ENCODE results near the gene USP6NL. TPM values are rescaled to one million over a fixed set of nuclear protein-coding genes. Genes with fewer than 3 reads are reported as not detected.
A peak's percentile ranks its signal among the peaks of the same experiment; 100 is the strongest.

The USP6NL gene
- total RNA-seq, 1 experiment from 2014 or later: 38.7 TPM

DNA sequence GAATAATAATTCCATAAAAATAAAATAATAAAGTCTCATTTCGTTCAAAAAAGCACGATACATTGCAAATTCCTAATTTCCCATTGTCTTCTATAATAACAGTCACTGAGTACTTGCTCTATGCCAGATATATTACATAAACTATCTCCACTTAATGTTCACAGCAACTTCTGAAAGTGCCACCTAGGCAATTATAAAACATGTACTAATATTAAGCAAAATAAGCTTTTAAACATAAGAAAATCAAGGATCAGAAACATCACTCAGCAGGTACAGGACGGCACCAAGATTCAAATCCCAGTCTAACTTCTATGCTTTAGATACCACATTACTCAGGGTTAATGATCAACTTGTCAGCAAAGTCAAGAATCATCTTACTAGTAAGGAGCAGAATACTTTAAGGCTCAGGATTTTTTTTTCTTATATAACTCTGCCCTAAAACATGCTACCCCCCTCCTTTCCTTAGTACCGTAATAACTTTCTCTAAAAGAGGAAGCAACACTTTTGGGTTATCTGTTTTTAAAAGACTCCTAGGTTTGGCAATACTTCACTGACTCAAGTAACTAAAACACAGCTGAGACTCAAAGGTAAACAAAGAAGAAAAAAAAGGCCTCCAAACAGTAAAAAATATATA lies 51.3 kb downstream of the USP6NL start:
- no TSS peak for BruUV-seq (replicated peaks)
- H3K27ac ChIP-seq (ENCODE audit: low read depth, low read length, poor library complexity, severe bottlenecking): no peak overlapping the region
- H3K9me3 ChIP-seq (ENCODE audit: low read depth, low read length, poor library complexity, severe bottlenecking): peaks cover 7% of the 10 kb centered on the region
- no peak for DNase-seq (ENCODE audit: low spot score)
- no peaks in the 10 kb centered on the region for H3K27me3 ChIP-seq (replicated peaks; ENCODE audit: insufficient read depth, low read depth, low read length, poor library complexity)
- H3K36me3 ChIP-seq (ENCODE audit: insufficient read depth, low read length, poor library complexity, severe bottlenecking): no peaks in the 10 kb centered on the region
- POLR2A ChIA-PET (ENCODE audit: low non-redundant PET): no interaction called here
- H3K4me1 ChIP-seq (ENCODE audit: insufficient read depth, low read length, poor library complexity, severe bottlenecking): peaks cover 45% of the 10 kb centered on the region
- CTCF ChIA-PET: no interaction called here
- TF ChIP-seq EZH2 (IDR thresholded peaks at IDR 0.05; ENCODE audit: borderline replicate concordance, low read depth, low read length, poor library complexity, severe bottlenecking) (no peak), CTCF (conservative IDR thresholded peaks at IDR 0.05; ENCODE audit: low read depth, low read length) (no peak)
- H3K4me3 ChIP-seq (ENCODE audit: low read depth, low read length, poor library complexity, severe bottlenecking): no peak overlapping the region
- intact Hi-C loops (cut with micrococcal nuclease; ENCODE audit: unreplicated experiment): loop anchor here (5.0 kb wide), 1 partner anchor 47 kb away; no protein-coding TSS in a partner anchor

DNA sequence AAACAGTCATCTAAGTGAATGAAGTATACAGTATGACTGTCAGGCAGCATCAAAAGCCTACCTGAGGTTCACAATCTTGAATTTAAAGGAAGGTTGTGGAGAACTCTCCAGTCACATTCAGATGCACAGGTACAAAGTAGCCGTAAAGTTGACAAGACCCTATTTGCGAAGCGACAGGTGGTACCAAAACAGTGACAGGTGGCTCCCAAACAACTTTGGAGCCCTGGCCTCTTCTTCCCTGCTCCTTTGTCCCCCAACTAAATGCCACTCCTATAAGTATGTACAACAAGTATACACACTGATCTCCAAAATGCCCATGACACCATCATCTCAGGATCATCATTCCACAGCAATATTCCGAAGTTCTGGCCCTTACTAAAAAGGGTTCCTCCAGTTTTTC lies 53.5 kb downstream of the USP6NL start:
- Histone ChIP-seq H3K9me3 (ENCODE audit: low read depth, low read length, poor library complexity, severe bottlenecking) (peaks cover 7% of the 10 kb centered on the region), H3K4me1 (ENCODE audit: insufficient read depth, low read length, poor library complexity, severe bottlenecking) (peaks cover 57% of the 10 kb centered on the region), H3K27ac (ENCODE audit: low read depth, low read length, poor library complexity, severe bottlenecking) (peak overlapping the region; percentile 43), H3K36me3 (ENCODE audit: insufficient read depth, low read length, poor library complexity, severe bottlenecking) (no peaks in the 10 kb centered on the region), H3K27me3 (replicated peaks; ENCODE audit: insufficient read depth, low read depth, low read length, poor library complexity) (no peaks in the 10 kb centered on the region), H3K4me3 (ENCODE audit: low read depth, low read length, poor library complexity, severe bottlenecking) (no peak overlapping the region)
- ChIA-PET CTCF (no interaction called here), POLR2A (ENCODE audit: low non-redundant PET) (no interaction called here)
- no peak for TF ChIP-seq EZH2 (IDR thresholded peaks at IDR 0.05; ENCODE audit: borderline replicate concordance, low read depth, low read length, poor library complexity, severe bottlenecking)
- no peak for TF ChIP-seq CTCF (conservative IDR thresholded peaks at IDR 0.05; ENCODE audit: low read depth, low read length)
- DNase-seq (ENCODE audit: low spot score): no peak
- intact Hi-C loops (cut with micrococcal nuclease; ENCODE audit: unreplicated experiment): no loop called here
- BruUV-seq (replicated peaks): no TSS peak

- no peak overlapping the region for H3K4me3 ChIP-seq (ENCODE audit: low read depth, low read length, poor library complexity, severe bottlenecking)
- TF ChIP-seq CTCF (conservative IDR thresholded peaks at IDR 0.05; ENCODE audit: low read depth, low read length) (no peak), EZH2 (IDR thresholded peaks at IDR 0.05; ENCODE audit: borderline replicate concordance, low read depth, low read length, poor library complexity, severe bottlenecking) (no peak)
- H3K4me1 ChIP-seq (ENCODE audit: insufficient read depth, low read length, poor library complexity, severe bottlenecking): peaks cover 61% of the 10 kb centered on the region
- ChIA-PET CTCF (no interaction called here), POLR2A (ENCODE audit: low non-redundant PET) (no interaction called here)
- no peaks in the 10 kb centered on the region for H3K27me3 ChIP-seq (replicated peaks; ENCODE audit: insufficient read depth, low read depth, low read length, poor library complexity)
- intact Hi-C loops (cut with micrococcal nuclease; ENCODE audit: unreplicated experiment): no loop called here
- peaks cover 7% of the 10 kb centered on the region for H3K9me3 ChIP-seq (ENCODE audit: low read depth, low read length, poor library complexity, severe bottlenecking)
- no peaks in the 10 kb centered on the region for H3K36me3 ChIP-seq (ENCODE audit: insufficient read depth, low read length, poor library complexity, severe bottlenecking)
- peak overlapping the region; percentile 43 for H3K27ac ChIP-seq (ENCODE audit: low read depth, low read length, poor library complexity, severe bottlenecking)
- DNase-seq (ENCODE audit: low spot score): peak; percentile 78
- BruUV-seq (replicated peaks): no TSS peak
Observed at GRCh38 chr10:11557513-11557912, 53.9 kb downstream of the USP6NL start.

Measured in A673 (cell line).